ENCODE measurements around the gene CLEC16A. TPM values are rescaled to one million over a fixed set of nuclear protein-coding genes. Genes with fewer than 3 reads are reported as not detected.

CLEC16A gene
- total and polyA plus RNA-seq, 2 experiments from 2014 or later, result 9.9 to 24.1 TPM

GRCh38 chr16:10926094-10926493 lies 18.3 kb upstream of the CLEC16A start:
- Mint-ChIP-seq H3K4me1 (no peaks in the 10 kb centered on the region), H3K27ac (no peak overlapping the region), H3K4me3 (no peak overlapping the region), H3K9me3 (no peaks in the 10 kb centered on the region), H3K36me3 (ENCODE audit: low read depth) (peaks cover 13% of the 10 kb centered on the region), H3K27me3 (ENCODE audit: insufficient read depth, low read depth, poor library complexity) (peaks cover 10% of the 10 kb centered on the region)
- H3K9me2 ChIP-seq (ENCODE audit: insufficient read depth), result no peaks in the 10 kb centered on the region
- no peaks in the 10 kb centered on the region for H3K27me3 ChIP-seq (ENCODE audit: insufficient read depth)
- no peak overlapping the region for H3K27ac ChIP-seq (ENCODE audit: low read depth)
- no peak overlapping the region for H3K4me3 ChIP-seq
- TF ChIP-seq EZH2 (IDR thresholded peaks at IDR 0.05; ENCODE audit: low read depth, unreplicated experiment), result no peak
- TF ChIP-seq NANOG (IDR thresholded peaks at IDR 0.05; ENCODE audit: borderline replicate concordance), result no peak
- TF ChIP-seq REST (IDR thresholded peaks at IDR 0.05; ENCODE audit: unreplicated experiment), result no peak
- H3K36me3 ChIP-seq (ENCODE audit: insufficient read depth), result no peaks in the 10 kb centered on the region
- H3K4me2 ChIP-seq, result no peak overlapping the region
- ATAC-seq (no peak), DNase-seq (ENCODE audit: low spot score) (no peak)
- H3K4me1 ChIP-seq (ENCODE audit: insufficient read depth), result no peaks in the 10 kb centered on the region
- H3F3A ChIP-seq (replicated peaks; ENCODE audit: low read depth), result no peaks in the 10 kb centered on the region
- no peaks in the 10 kb centered on the region for H3K79me2 ChIP-seq (replicated peaks; ENCODE audit: insufficient read depth)
- no peak overlapping the region for H2AFZ ChIP-seq
- H4K20me1 ChIP-seq (replicated peaks; ENCODE audit: insufficient read depth), result no peaks in the 10 kb centered on the region

- H4K20me1 ChIP-seq (replicated peaks; ENCODE audit: insufficient read depth), result no peaks in the 10 kb centered on the region; the same call in 1 of the 2 replicates
- H3K9me3 Mint-ChIP-seq, result no peaks in the 10 kb centered on the region
- peaks cover 11% of the 10 kb centered on the region for H3K27me3 Mint-ChIP-seq (ENCODE audit: insufficient read depth, low read depth, poor library complexity)
- DNase-seq (ENCODE audit: low spot score) (no peak), ATAC-seq (no peak)
- H3K36me3 ChIP-seq (ENCODE audit: insufficient read depth), result no peaks in the 10 kb centered on the region; the same call in 1 of the 2 replicates
- no peak overlapping the region for H3K4me2 ChIP-seq
- H2AFZ ChIP-seq, result no peak overlapping the region
- no peaks in the 10 kb centered on the region for H3F3A ChIP-seq (replicated peaks; ENCODE audit: low read depth)
- H3K27ac ChIP-seq (ENCODE audit: low read depth), result no peak overlapping the region
- H3K9me2 ChIP-seq (ENCODE audit: insufficient read depth), result no peaks in the 10 kb centered on the region
- H3K4me3 Mint-ChIP-seq, result no peak overlapping the region
- H3K27me3 ChIP-seq (ENCODE audit: insufficient read depth), result no peaks in the 10 kb centered on the region
- H3K36me3 Mint-ChIP-seq (ENCODE audit: low read depth), result peaks cover 13% of the 10 kb centered on the region
- H3K4me1 Mint-ChIP-seq, result no peaks in the 10 kb centered on the region
- H3K4me3 ChIP-seq, result no peak overlapping the region
- no peaks in the 10 kb centered on the region for H3K79me2 ChIP-seq (replicated peaks; ENCODE audit: insufficient read depth)
- no peak overlapping the region for H3K27ac Mint-ChIP-seq
- no peaks in the 10 kb centered on the region for H3K4me1 ChIP-seq (ENCODE audit: insufficient read depth)
- TF ChIP-seq REST (IDR thresholded peaks at IDR 0.05; ENCODE audit: unreplicated experiment) (no peak), STAT1 (IDR thresholded peaks at IDR 0.05; ENCODE audit: unreplicated experiment) (no peak), CTCF (conservative IDR thresholded peaks at IDR 0.05; ENCODE audit: low read depth in 2 of 2) (no peak), CREB1 (CRISPR knock-in tag; IDR thresholded peaks at IDR 0.05; ENCODE audit: low read depth) (no peak)
Observed at GRCh38 chr16:10926867-10927266, 17.5 kb upstream of the CLEC16A start.

Measured in GM23338 (cell line).